Measurements from ENCODE around the gene SUPT3H. TPM values are rescaled to one million over a fixed set of nuclear protein-coding genes. Genes with fewer than 3 reads are reported as not detected.

Gene SUPT3H
- total RNA-seq, 1 donor from 2014 or later: 13.3 TPM

DNA sequence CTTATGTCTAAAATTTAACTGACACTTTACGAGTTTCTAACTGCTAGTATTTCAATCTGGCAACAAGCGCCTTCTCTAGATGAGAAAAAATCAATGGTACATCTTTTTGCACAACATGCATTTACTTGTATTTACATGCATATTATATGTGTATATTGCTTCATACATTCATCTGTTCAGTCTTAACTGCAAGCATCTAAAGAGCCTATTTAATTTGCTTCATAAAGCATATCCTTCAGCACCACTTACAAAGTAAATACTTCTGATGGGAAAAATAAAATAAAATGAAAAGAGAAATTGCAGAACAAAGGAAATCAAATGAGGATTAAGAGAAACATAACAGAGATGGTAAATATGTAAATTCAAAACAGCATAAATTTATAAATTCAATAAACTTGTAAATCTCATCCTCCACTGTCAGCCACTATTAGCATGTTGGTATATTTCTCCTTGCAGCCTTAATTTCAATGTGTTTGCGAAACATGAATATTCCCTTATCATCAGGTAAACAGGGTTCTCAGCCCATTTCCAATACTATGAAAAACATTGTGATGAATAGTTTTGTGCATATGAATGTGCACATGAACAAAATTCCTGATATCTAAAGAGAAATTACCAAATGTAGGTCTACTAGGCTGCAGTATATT is 382.1 kb downstream of the SUPT3H start:
- no peak overlapping the region for H3K27ac Mint-ChIP-seq (ENCODE audit: unreplicated experiment)
- peaks cover 3% of the 10 kb centered on the region for H3K4me1 Mint-ChIP-seq (ENCODE audit: low read depth)
- TF ChIP-seq, protein P1, sequence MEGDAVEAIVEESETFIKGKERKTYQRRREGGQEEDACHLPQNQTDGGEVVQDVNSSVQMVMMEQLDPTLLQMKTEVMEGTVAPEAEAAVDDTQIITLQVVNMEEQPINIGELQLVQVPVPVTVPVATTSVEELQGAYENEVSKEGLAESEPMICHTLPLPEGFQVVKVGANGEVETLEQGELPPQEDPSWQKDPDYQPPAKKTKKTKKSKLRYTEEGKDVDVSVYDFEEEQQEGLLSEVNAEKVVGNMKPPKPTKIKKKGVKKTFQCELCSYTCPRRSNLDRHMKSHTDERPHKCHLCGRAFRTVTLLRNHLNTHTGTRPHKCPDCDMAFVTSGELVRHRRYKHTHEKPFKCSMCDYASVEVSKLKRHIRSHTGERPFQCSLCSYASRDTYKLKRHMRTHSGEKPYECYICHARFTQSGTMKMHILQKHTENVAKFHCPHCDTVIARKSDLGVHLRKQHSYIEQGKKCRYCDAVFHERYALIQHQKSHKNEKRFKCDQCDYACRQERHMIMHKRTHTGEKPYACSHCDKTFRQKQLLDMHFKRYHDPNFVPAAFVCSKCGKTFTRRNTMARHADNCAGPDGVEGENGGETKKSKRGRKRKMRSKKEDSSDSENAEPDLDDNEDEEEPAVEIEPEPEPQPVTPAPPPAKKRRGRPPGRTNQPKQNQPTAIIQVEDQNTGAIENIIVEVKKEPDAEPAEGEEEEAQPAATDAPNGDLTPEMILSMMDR (IDR thresholded peaks at IDR 0.05): no peak
- H3K27me3 Mint-ChIP-seq (ENCODE audit: low read depth): no peaks in the 10 kb centered on the region
- H3K4me3 Mint-ChIP-seq (ENCODE audit: unreplicated experiment): no peak overlapping the region
- H3K36me3 Mint-ChIP-seq (ENCODE audit: low read depth): no peaks in the 10 kb centered on the region
- no peaks in the 10 kb centered on the region for H3K9me3 Mint-ChIP-seq (ENCODE audit: low read depth)
- DNase-seq (ENCODE audit: low spot score): no peak

DNA sequence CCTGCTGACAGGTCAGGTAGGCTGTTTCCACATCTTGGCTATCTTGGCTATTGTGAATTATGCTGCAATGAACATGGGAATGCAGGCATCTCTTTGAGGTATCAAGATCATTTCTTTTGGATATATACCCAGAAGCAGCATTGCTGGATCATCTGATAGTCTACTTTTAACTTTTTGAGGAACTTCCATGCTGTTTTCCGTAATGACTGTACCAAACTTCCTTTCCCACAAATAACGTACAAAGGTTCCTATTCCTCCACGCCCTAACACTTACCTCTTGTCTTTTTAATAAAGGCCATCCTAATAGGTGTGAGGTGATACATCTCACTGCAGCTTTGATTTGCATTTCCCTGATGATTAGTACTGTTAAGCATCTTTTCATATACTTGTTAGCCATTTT is 388.3 kb downstream of the SUPT3H start:
- Mint-ChIP-seq H3K27me3 (ENCODE audit: low read depth) (no peaks in the 10 kb centered on the region), H3K27ac (ENCODE audit: unreplicated experiment) (no peak overlapping the region), H3K4me1 (ENCODE audit: low read depth) (no peaks in the 10 kb centered on the region), H3K9me3 (ENCODE audit: low read depth) (no peaks in the 10 kb centered on the region), H3K4me3 (ENCODE audit: unreplicated experiment) (no peak overlapping the region), H3K36me3 (ENCODE audit: low read depth) (peaks cover 2% of the 10 kb centered on the region)
- TF ChIP-seq, protein P1 (IDR thresholded peaks at IDR 0.05): no peak
- DNase-seq (ENCODE audit: low spot score): no peak

DNA sequence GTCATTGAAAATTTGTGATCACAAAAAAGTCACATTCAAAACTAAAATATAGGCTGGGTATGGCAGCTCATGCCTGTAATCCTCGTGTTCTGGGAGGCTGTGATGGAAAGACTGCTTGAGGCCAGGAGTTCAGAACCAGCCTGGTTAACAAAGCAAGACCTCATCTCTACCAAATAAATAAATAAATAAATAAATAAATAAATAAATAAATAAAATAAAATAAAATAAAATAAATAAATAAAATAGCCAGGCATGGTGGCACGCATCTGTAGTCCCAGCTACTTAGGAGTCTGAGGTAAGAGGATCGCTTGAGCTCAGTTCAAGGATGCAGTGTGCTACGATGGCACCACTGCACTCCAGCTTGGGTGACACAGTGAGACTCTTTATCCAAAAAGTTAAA is 392.7 kb downstream of the SUPT3H start:
- peaks cover 2% of the 10 kb centered on the region for H3K36me3 Mint-ChIP-seq (ENCODE audit: low read depth)
- no peaks in the 10 kb centered on the region for H3K4me1 Mint-ChIP-seq (ENCODE audit: low read depth)
- no peak for DNase-seq (ENCODE audit: low spot score)
- no peaks in the 10 kb centered on the region for H3K27me3 Mint-ChIP-seq (ENCODE audit: low read depth)
- no peaks in the 10 kb centered on the region for H3K9me3 Mint-ChIP-seq (ENCODE audit: low read depth)
- no peak overlapping the region for H3K27ac Mint-ChIP-seq (ENCODE audit: unreplicated experiment)
- TF ChIP-seq, protein P1 (IDR thresholded peaks at IDR 0.05): no peak
- H3K4me3 Mint-ChIP-seq (ENCODE audit: unreplicated experiment): no peak overlapping the region

DNA sequence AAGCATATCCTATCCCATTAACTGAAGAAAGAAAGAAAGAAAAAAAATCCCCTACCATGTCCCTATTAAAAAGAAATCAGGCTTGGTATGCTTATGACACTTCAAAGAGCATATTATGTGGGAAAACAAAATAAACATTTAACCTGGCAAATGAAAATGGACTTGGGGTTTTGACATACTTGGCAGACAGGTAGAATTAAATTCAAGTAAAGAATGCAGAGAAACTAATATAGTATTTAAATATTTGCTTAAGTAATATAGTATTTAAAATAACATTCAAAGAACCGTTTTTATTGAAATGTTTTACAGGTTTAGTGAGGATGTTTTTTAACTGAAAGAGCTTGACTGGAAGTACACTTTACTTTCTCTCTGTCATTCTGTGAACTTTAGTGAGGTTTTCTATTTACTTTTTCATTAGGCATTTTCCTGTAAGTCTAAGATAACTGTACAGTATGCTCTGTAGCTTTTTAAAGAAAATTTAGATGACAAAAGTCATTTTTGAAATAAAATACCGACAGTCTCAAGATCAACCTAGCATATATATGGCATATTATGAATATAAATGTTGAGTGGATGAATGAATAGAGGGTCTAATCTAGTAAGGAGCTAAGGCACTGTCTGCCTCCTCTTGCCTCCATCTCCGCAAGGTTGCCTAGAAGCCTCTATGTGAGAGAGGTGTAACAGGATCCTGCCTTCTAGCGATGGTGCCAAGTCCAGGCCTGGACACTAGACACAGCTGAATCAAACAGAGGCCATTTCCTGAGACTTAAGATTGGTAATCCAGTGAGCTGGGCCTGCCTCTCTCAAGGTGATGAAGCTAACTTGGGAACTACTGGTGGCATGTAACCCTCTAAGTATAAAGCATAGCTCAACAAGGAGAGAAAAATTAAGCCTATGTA is 394.0 kb downstream of the SUPT3H start:
- no peak overlapping the region for H3K27ac Mint-ChIP-seq (ENCODE audit: unreplicated experiment)
- no peaks in the 10 kb centered on the region for H3K9me3 Mint-ChIP-seq (ENCODE audit: low read depth)
- H3K4me3 Mint-ChIP-seq (ENCODE audit: unreplicated experiment): no peak overlapping the region
- no peaks in the 10 kb centered on the region for H3K36me3 Mint-ChIP-seq (ENCODE audit: low read depth)
- no peak for DNase-seq (ENCODE audit: low spot score)
- no peaks in the 10 kb centered on the region for H3K27me3 Mint-ChIP-seq (ENCODE audit: low read depth)
- TF ChIP-seq, protein P1 (IDR thresholded peaks at IDR 0.05): no peak
- no peaks in the 10 kb centered on the region for H3K4me1 Mint-ChIP-seq (ENCODE audit: low read depth)

DNA sequence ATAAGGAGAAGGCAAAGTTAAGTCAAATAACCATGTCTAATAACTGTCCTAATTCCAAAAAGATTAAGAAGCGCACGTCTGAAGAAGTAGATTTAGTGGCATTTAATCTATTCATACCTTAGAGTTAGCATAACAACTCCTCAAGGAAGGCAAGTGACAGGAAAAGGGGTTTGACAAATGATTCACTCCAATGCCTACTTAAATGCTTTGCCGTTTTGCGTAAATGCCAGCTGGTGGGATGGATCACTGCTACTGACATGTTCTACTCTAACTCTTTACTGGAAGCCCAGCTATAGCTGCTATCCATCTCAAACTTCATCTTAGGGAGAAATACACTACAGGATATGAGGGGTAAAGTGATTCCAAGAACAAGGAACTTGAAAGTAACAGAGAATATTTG is 396.9 kb downstream of the SUPT3H start:
- TF ChIP-seq, protein P1 (IDR thresholded peaks at IDR 0.05): no peak
- Mint-ChIP-seq H3K36me3 (ENCODE audit: low read depth) (no peaks in the 10 kb centered on the region), H3K27ac (ENCODE audit: unreplicated experiment) (no peak overlapping the region), H3K27me3 (ENCODE audit: low read depth) (no peaks in the 10 kb centered on the region), H3K9me3 (ENCODE audit: low read depth) (no peaks in the 10 kb centered on the region), H3K4me3 (ENCODE audit: unreplicated experiment) (no peak overlapping the region), H3K4me1 (ENCODE audit: low read depth) (peaks cover 8% of the 10 kb centered on the region)
- no peak for DNase-seq (ENCODE audit: low spot score)

Measured in chondrocyte (in vitro differentiated cells).